GM13976 (cell line): ENCODE data around the gene ABCC1.

ENCODE experiments used
- DNase-seq: peaks from one replicate; pipeline ENCODE4 v3.0.0; 2012; ENCODE audit warnings: low spot score
- CTCF ChIP-seq: IDR thresholded peaks from 2 replicates; pipeline ENCODE4 v1.5.1; 2012; ENCODE audit warnings: borderline replicate concordance, mild to moderate bottlenecking; ENCODE audit not compliant: insufficient read depth; ENCODE audit errors: extremely low read depth, missing control alignments, control extremely low read depth
- in situ Hi-C: fragments of 300-500 bp; cut with MboI; formaldehyde crosslinking; loops from one replicate; pipeline ENCODE4 v1.12.0; 2022; ENCODE audit warnings: low sequenced_read_pairs, mixed read lengths, inconsistent platforms; ENCODE audit not compliant: unreplicated experiment

ABCC1 gene

GRCh38 chr16:16004314-16004749 lies 54.9 kb downstream of the ABCC1 start:
- no peak for DNase-seq
- in situ Hi-C loops: no loop called here
- no peak for TF ChIP-seq CTCF

- in situ Hi-C loops: no loop called here
- no peak for TF ChIP-seq CTCF
- DNase-seq: no peak
Observed at GRCh38 chr16:16005721-16006120, 56.3 kb downstream of the ABCC1 start.

GRCh38 chr16:16006650-16007049 lies 57.2 kb downstream of the ABCC1 start:
- in situ Hi-C loops: no loop called here
- no peak for TF ChIP-seq CTCF
- DNase-seq: no peak

GRCh38 chr16:16007743-16008111 lies 58.3 kb downstream of the ABCC1 start:
- in situ Hi-C loops: no loop called here
- no peak for TF ChIP-seq CTCF

GRCh38 chr16:16008666-16009065 lies 59.2 kb downstream of the ABCC1 start:
- no peak for TF ChIP-seq CTCF
- DNase-seq: no peak
- in situ Hi-C loops: no loop called here

More at GRCh38 chr16:16007743-16008111, 58.3 kb downstream of the ABCC1 start:
- peak; percentile 84 for DNase-seq

- no peak for DNase-seq
- TF ChIP-seq CTCF: no peak
- in situ Hi-C loops: no loop called here
Observed at GRCh38 chr16:16009401-16009800, 60.0 kb downstream of the ABCC1 start.

GRCh38 chr16:16010194-16010593 lies 60.8 kb downstream of the ABCC1 start:
- in situ Hi-C loops: no loop called here
- no peak for DNase-seq
- TF ChIP-seq CTCF: no peak
